ENCODE data around the gene ABCB9. TPM values are rescaled to one million over a fixed set of nuclear protein-coding genes. Genes with fewer than 3 reads are reported as not detected.
A peak's percentile ranks its signal among the peaks of the same experiment; 100 is the strongest.
"Not testable (repeated sequence)": the region's sequence is repeated elsewhere in the genome, so short reads cannot be mapped to it uniquely, and the experiment has no call there.

The ABCB9 gene
- total RNA-seq, 3 donors from 2014 or later = 6.3 to 8.2 (median 6.4) TPM

GRCh38 chr12:122920687-122921086 lies 45.6 kb downstream of the ABCB9 start:
- intact Hi-C loops (cut with DNase I, micrococcal nuclease) = no loop called here
- no peak overlapping the region for H3K4me3 ChIP-seq
- DNase-seq = no peak

GRCh38 chr12:122918827-122919226 lies 47.4 kb downstream of the ABCB9 start:
- no peak for TF ChIP-seq CTCF (IDR thresholded peaks at IDR 0.05)
- no peak overlapping the region for H3K4me3 ChIP-seq
- H3K4me1 ChIP-seq (ENCODE audit: low read depth) = peaks cover 51% of the 10 kb centered on the region
- DNase-seq (no peak), ATAC-seq (no peak)
- no peaks in the 10 kb centered on the region for H3K36me3 ChIP-seq (ENCODE audit: low read depth)
- no peaks in the 10 kb centered on the region for H3K9me3 ChIP-seq
- intact Hi-C loops (cut with DNase I, micrococcal nuclease) = no loop called here

More at GRCh38 chr12:122920687-122921086, 45.6 kb downstream of the ABCB9 start:
- no peaks in the 10 kb centered on the region for H3K36me3 ChIP-seq (ENCODE audit: low read depth)
- TF ChIP-seq CTCF (IDR thresholded peaks at IDR 0.05) = no peak
- no peaks in the 10 kb centered on the region for H3K9me3 ChIP-seq
- ATAC-seq = no peak
- H3K4me1 ChIP-seq (ENCODE audit: low read depth) = peaks cover 53% of the 10 kb centered on the region

- Histone ChIP-seq H3K36me3 (ENCODE audit: low read depth) (no peaks in the 10 kb centered on the region), H3K4me1 (ENCODE audit: low read depth) (peaks cover 49% of the 10 kb centered on the region), H3K9me3 (no peaks in the 10 kb centered on the region), H3K4me3 (no peak overlapping the region)
- ATAC-seq (peak; percentile 65), DNase-seq (peak; percentile 75)
- no peak for TF ChIP-seq CTCF (IDR thresholded peaks at IDR 0.05)
- intact Hi-C loops (cut with DNase I, micrococcal nuclease) = no loop called here
Observed at GRCh38 chr12:122917507-122918121, 48.6 kb downstream of the ABCB9 start.

- no peak overlapping the region for H3K4me3 ChIP-seq
- H3K36me3 ChIP-seq (ENCODE audit: low read depth) = no peaks in the 10 kb centered on the region
- H3K4me1 ChIP-seq (ENCODE audit: low read depth) = peaks cover 17% of the 10 kb centered on the region
- ATAC-seq (no peak), DNase-seq (peak in 1 of 3 donors; percentile 35)
- no peaks in the 10 kb centered on the region for H3K9me3 ChIP-seq
- no peak for TF ChIP-seq CTCF (IDR thresholded peaks at IDR 0.05)
- intact Hi-C loops (cut with DNase I, micrococcal nuclease) = no loop called here
Observed at GRCh38 chr12:122909442-122910288, 56.6 kb downstream of the ABCB9 start.

GRCh38 chr12:122908915-122909314 lies 57.3 kb downstream of the ABCB9 start:
- intact Hi-C loops (cut with DNase I, micrococcal nuclease) = no loop called here
- Histone ChIP-seq H3K36me3 (ENCODE audit: low read depth) (no peaks in the 10 kb centered on the region), H3K4me1 (ENCODE audit: low read depth) (peaks cover 17% of the 10 kb centered on the region), H3K4me3 (no peak overlapping the region), H3K9me3 (no peaks in the 10 kb centered on the region)
- ATAC-seq (peak; percentile 95), DNase-seq (peak in 2 of 3 donors; percentile 71 to 84)
- no peak for TF ChIP-seq CTCF (IDR thresholded peaks at IDR 0.05)

GRCh38 chr12:122905258-122905657 lies 61.0 kb downstream of the ABCB9 start:
- H3K4me3 ChIP-seq; H3K9me3 ChIP-seq; DNase-seq; ATAC-seq; intact Hi-C loops (cut with DNase I, micrococcal nuclease); H3K36me3 ChIP-seq (ENCODE audit: low read depth): not testable (repeated sequence)
- H3K4me1 ChIP-seq (ENCODE audit: low read depth) = peaks cover 18% of the 10 kb centered on the region
